Keratinocyte (primary cell): Measurements from ENCODE around the gene GRK4. TPM values are rescaled to one million over a fixed set of nuclear protein-coding genes. Genes with fewer than 3 reads are reported as not detected.

Source experiments
- DNase-seq: peaks from one replicate; pipeline ENCODE4 v3.0.0-alpha.2; 2011; ENCODE audit warnings: low read depth, missing footprints, low spot score
- FAIRE-seq: peaks from 2 replicates; lab custom pipeline; 2011; peaks lifted over from hg19 to GRCh38; lab: Jason Lieb, UNC
- H2AFZ ChIP-seq: 2 replicates; pipeline ENCODE4 v1.6.0; 2012; ENCODE audit warnings: low read length, control low read depth, inconsistent platforms; ENCODE audit not compliant: control insufficient read depth
- H3K27ac ChIP-seq: 2 replicates; pipeline ENCODE4 v1.5.1; 2011; ENCODE audit warnings: low read length; ENCODE audit not compliant: control insufficient read depth, insufficient read depth
- H3K27me3 ChIP-seq: 3 replicates; pipeline ENCODE4 v1.6.0; 2011; ENCODE audit warnings: low read length; ENCODE audit not compliant: control insufficient read depth, insufficient read depth; ENCODE audit errors: extremely low read depth
- H3K36me3 ChIP-seq, 2 experiments: 2 replicates in 1 of 2; 3 replicates in 1 of 2; pipeline ENCODE4 v1.5.1; 2011; ENCODE audit warnings: low read length in 2 of 2, mild to moderate bottlenecking in 1 of 2; ENCODE audit not compliant: control insufficient read depth in 2 of 2, insufficient read depth in 2 of 2; ENCODE audit errors: extremely low read depth in 1 of 2
- H3K4me1 ChIP-seq: 3 replicates; pipeline ENCODE4 v1.5.1; 2011; ENCODE audit warnings: low read length; ENCODE audit not compliant: control insufficient read depth, insufficient read depth; ENCODE audit errors: extremely low read depth
- H3K4me2 ChIP-seq: 3 replicates; pipeline ENCODE4 v1.6.0; 2011; ENCODE audit warnings: low read depth, low read length; ENCODE audit not compliant: control insufficient read depth, insufficient read depth; ENCODE audit errors: extremely low read depth
- H3K4me3 ChIP-seq, 3 experiments: fragments of 200-600 bp in 1 of 3; sonication (generic) in 1 of 3; 2 replicates in 2 of 3; 3 replicates in 1 of 3; pipeline ENCODE4 v1.5.1; 2011 to 2016; ENCODE audit warnings: low read length in 3 of 3, mild to moderate bottlenecking in 3 of 3, control low read depth in 2 of 3, inconsistent platforms in 1 of 3, low read depth in 1 of 3, mixed read lengths in 1 of 3, mixed run types in 1 of 3, moderate library complexity in 1 of 3; ENCODE audit not compliant: control insufficient read depth in 2 of 3, insufficient read depth in 2 of 3; ENCODE audit errors: extremely low read depth in 1 of 3
- H3K79me2 ChIP-seq: 2 replicates; pipeline ENCODE4 v1.6.0; 2012; ENCODE audit warnings: low read length; ENCODE audit not compliant: control insufficient read depth, insufficient read depth
- H3K9ac ChIP-seq: 3 replicates; pipeline ENCODE4 v1.6.0; 2011; ENCODE audit warnings: low read length; ENCODE audit not compliant: control insufficient read depth, insufficient read depth; ENCODE audit errors: extremely low read depth
- H3K9me1 ChIP-seq: 3 replicates; pipeline ENCODE4 v1.6.0; 2011; ENCODE audit warnings: low read length; ENCODE audit not compliant: control insufficient read depth, insufficient read depth; ENCODE audit errors: extremely low read depth
- H3K9me3 ChIP-seq: 2 replicates; pipeline ENCODE4 v1.5.1; 2012; ENCODE audit warnings: low read depth, low read length; ENCODE audit not compliant: control insufficient read depth
- H4K20me1 ChIP-seq: 3 replicates; pipeline ENCODE4 v1.6.0; 2011; ENCODE audit warnings: low read length; ENCODE audit not compliant: control insufficient read depth, insufficient read depth; ENCODE audit errors: extremely low read depth
- EZH2 ChIP-seq: IDR thresholded peaks from one replicate; pipeline ENCODE4 v1.6.1; 2012; ENCODE audit warnings: inconsistent platforms, mild to moderate bottlenecking, low read length, moderate library complexity
- dilution Hi-C: fragments of 300-500 bp; cut with MboI; formaldehyde crosslinking; loops from one replicate; pipeline ENCODE4 v1.7.0; 2020; ENCODE audit warnings: low sequenced_read_pairs; ENCODE audit not compliant: extremely low pct_ligation_motif_present
- polyA plus RNA-seq, 5 experiments: library from polyadenylated mRNA; depleted of rRNA in 3 of 5; stranded (reverse) in 3 of 5; stranded (forward) in 1 of 5; unstranded in 1 of 5; fragments of >200 nt; gene quantifications; 1 replicate in 1 of 5; 2 replicates in 3 of 5; 3 replicates in 1 of 5; pipeline versions ENCODE4 v1.2.1 to v1.2.3, GENCODE V29; 2011 to 2012; ENCODE audit warnings: missing spikeins in 2 of 5, low read depth in 1 of 5, low replicate concordance in 1 of 5
- TF ChIP-seq, protein P1 (sequence below), 3 experiments: IDR thresholded peaks in 1 of 3; conservative IDR thresholded peaks in 1 of 3; optimal IDR thresholded peaks in 1 of 3; 2 replicates in 2 of 3; 3 replicates in 1 of 3; pipeline versions ENCODE3 to v1.5.1; 2011; ENCODE audit warnings: low read length in 3 of 3, mild to moderate bottlenecking in 3 of 3, moderate library complexity in 2 of 3, control low read depth in 1 of 3, inconsistent platforms in 1 of 3; ENCODE audit not compliant: insufficient read depth in 2 of 3; ENCODE audit errors: extremely low read depth in 1 of 3

The GRK4 gene
- polyA plus RNA-seq, 1 donor (not counting 4 experiments of a cell fraction or from before 2014, with no cell fraction given): 4.3 TPM

DNA sequence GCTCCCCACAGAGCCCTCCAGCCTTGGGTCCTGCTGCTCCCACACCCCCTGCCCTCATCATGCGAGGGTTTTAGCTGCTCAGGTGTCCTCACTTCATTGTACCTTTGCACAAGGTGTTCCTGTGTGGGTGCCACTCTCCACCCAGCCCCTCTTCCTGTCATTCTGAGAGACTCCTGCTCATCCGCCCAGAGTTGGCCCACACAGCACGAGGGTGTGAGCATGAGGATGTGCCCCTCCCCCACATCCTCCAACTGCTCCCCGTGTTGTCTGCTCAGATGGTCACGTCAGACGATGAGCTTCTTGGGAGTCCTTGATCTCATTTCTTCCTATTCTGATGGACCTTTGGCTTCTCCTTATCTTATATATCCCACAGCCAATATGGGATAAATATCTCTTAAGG, 57.8 kb downstream of the GRK4 start:
- Histone ChIP-seq H2AFZ (no peak overlapping the region), H3K36me3 (no peaks in the 10 kb centered on the region), H3K9ac (no peak overlapping the region), H3K27ac (no peak overlapping the region), H4K20me1 (no peaks in the 10 kb centered on the region), H3K9me1 (no peaks in the 10 kb centered on the region), H3K79me2 (no peaks in the 10 kb centered on the region), H3K27me3 (peaks cover 4% of the 10 kb centered on the region), H3K4me3 (no peak overlapping the region), H3K9me3 (peaks cover 2% of the 10 kb centered on the region), H3K4me1 (no peaks in the 10 kb centered on the region), H3K4me2 (no peak overlapping the region)
- dilution Hi-C loops: no loop called here
- FAIRE-seq (no peak), DNase-seq (no peak)
- no peak for TF ChIP-seq EZH2
- TF ChIP-seq, protein P1, sequence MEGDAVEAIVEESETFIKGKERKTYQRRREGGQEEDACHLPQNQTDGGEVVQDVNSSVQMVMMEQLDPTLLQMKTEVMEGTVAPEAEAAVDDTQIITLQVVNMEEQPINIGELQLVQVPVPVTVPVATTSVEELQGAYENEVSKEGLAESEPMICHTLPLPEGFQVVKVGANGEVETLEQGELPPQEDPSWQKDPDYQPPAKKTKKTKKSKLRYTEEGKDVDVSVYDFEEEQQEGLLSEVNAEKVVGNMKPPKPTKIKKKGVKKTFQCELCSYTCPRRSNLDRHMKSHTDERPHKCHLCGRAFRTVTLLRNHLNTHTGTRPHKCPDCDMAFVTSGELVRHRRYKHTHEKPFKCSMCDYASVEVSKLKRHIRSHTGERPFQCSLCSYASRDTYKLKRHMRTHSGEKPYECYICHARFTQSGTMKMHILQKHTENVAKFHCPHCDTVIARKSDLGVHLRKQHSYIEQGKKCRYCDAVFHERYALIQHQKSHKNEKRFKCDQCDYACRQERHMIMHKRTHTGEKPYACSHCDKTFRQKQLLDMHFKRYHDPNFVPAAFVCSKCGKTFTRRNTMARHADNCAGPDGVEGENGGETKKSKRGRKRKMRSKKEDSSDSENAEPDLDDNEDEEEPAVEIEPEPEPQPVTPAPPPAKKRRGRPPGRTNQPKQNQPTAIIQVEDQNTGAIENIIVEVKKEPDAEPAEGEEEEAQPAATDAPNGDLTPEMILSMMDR (optimal IDR thresholded peaks at IDR 0.05 in 1 of 3, IDR thresholded peaks at IDR 0.05 in 1 of 3, conservative IDR thresholded peaks at IDR 0.05 in 1 of 3; ENCODE audit: extremely low read depth in 1 of 3, insufficient read depth in 2 of 3, low read length in 3 of 3): no peak

DNA sequence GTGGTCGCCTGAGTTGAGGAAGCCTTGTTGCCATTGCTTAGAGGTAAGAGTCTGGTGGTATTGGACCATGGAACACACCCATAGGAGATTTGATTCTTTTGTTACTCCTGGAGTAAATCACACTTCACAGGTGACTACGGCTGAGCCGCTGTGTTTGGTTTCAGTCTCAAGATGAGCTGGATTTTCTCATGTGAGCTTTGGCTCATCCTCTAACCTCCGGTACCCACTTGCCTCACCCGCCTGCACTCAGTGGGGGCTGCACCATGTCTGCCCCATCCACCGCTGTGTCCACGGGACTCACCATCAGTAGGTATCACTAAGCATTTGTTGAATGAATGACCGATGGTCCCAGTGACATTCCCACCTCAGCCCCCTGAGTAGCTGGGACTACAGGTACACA, 58.3 kb downstream of the GRK4 start:
- Histone ChIP-seq H3K4me2 (no peak overlapping the region), H4K20me1 (no peaks in the 10 kb centered on the region), H3K9ac (no peak overlapping the region), H3K79me2 (no peaks in the 10 kb centered on the region), H3K27ac (no peak overlapping the region), H3K9me1 (no peaks in the 10 kb centered on the region), H3K27me3 (peaks cover 4% of the 10 kb centered on the region), H3K4me3 (no peak overlapping the region), H2AFZ (no peak overlapping the region), H3K36me3 (no peaks in the 10 kb centered on the region), H3K4me1 (no peaks in the 10 kb centered on the region), H3K9me3 (peaks cover 2% of the 10 kb centered on the region)
- DNase-seq (no peak), FAIRE-seq (no peak)
- TF ChIP-seq, protein P1 (optimal IDR thresholded peaks at IDR 0.05 in 1 of 3, IDR thresholded peaks at IDR 0.05 in 1 of 3, conservative IDR thresholded peaks at IDR 0.05 in 1 of 3; ENCODE audit: extremely low read depth in 1 of 3, insufficient read depth in 2 of 3, low read length in 3 of 3): no peak
- no peak for TF ChIP-seq EZH2
- dilution Hi-C loops: no loop called here
